GM12878 (cell line): ENCODE results near the gene GNAZ. TPM values are rescaled to one million over a fixed set of nuclear protein-coding genes. Genes with fewer than 3 reads are reported as not detected.

Experiments used
- ATAC-seq: fragments of 200-7000 bp; cut with Tn5 transposase; 3 replicates; pipeline ENCODE4 v1.9.1; 2020; ENCODE audit warnings: mild to moderate bottlenecking, moderate library complexity
- BruUV-seq: library from RNA; stranded (reverse); fragments of 400-500 nt; replicated peaks from 2 replicates; lab custom pipeline; 2021; lab: Mats Ljungman, UMichigan
- CTCF ChIA-PET: fragments of 300-600 bp; sonication (Branson Sonifier 250); formaldehyde crosslinking; extraction: SDS; loops from one replicate; lab custom pipeline; 2021; ENCODE audit warnings: inconsistent platforms; lab: Yijun Ruan, JAX
- POLR2A ChIA-PET: fragments of 350-600 bp; formaldehyde crosslinking; extraction: SDS; loops from one replicate; lab custom pipeline; 2021; ENCODE audit warnings: inconsistent platforms; lab: Charles Lee
- RAD21 ChIA-PET: fragments of 300-600 bp; sonication (Branson Sonifier 250); formaldehyde crosslinking; loops from one replicate; lab custom pipeline; 2023; ENCODE audit warnings: antibody characterized with exemption; ENCODE audit not compliant: unreplicated experiment; lab: Charles Lee
- SMC1A ChIA-PET: fragments of 300-600 bp; sonication (Branson Sonifier 250); formaldehyde crosslinking; loops from one replicate; lab custom pipeline; 2023; ENCODE audit not compliant: unreplicated experiment, uncharacterized antibody; lab: Charles Lee
- DNase-seq: peaks from one replicate; pipeline ENCODE4 v3.0.0-alpha.2; 2011; ENCODE audit warnings: low read depth, low spot score
- FAIRE-seq: peaks from 3 replicates; lab custom pipeline; 2011; peaks lifted over from hg19 to GRCh38; lab: Jason Lieb, UNC
- H2AFZ ChIP-seq: 2 replicates; pipeline ENCODE4 v1.6.0; 2011; ENCODE audit warnings: low read depth, low read length, control low read depth; ENCODE audit not compliant: control insufficient read depth
- H3K27ac ChIP-seq: 2 replicates; pipeline ENCODE4 v1.5.1; 2011; ENCODE audit warnings: control low read depth; ENCODE audit not compliant: control insufficient read depth, insufficient read depth
- H3K27me3 ChIP-seq, 2 experiments: replicated peaks in 1 of 2; 2 replicates each; pipeline versions ENCODE4 v1.6.0 to v1.6.1; 2011; ENCODE audit warnings: low read length in 1 of 2; ENCODE audit not compliant: control insufficient read depth in 2 of 2, insufficient read depth in 2 of 2
- H3K36me3 ChIP-seq, 2 experiments: 2 replicates each; pipeline ENCODE4 v1.5.1; 2011; ENCODE audit warnings: low read length in 1 of 2; ENCODE audit not compliant: control insufficient read depth in 2 of 2, insufficient read depth in 2 of 2
- H3K4me1 ChIP-seq: 2 replicates; pipeline ENCODE4 v1.6.1; 2011; ENCODE audit warnings: mild to moderate bottlenecking, low read length, moderate library complexity, mixed read lengths; ENCODE audit not compliant: control insufficient read depth, insufficient read depth
- H3K4me2 ChIP-seq: 2 replicates; pipeline ENCODE4 v1.6.0; 2011; ENCODE audit warnings: control low read depth; ENCODE audit not compliant: control insufficient read depth, insufficient read depth
- H3K4me3 ChIP-seq: fragments of 200-600 bp; sonication (generic); 2 replicates; pipeline ENCODE4 v1.5.1; 2016
- H3K79me2 ChIP-seq: 2 replicates; pipeline ENCODE4 v1.6.0; 2011; ENCODE audit warnings: low read length; ENCODE audit not compliant: control insufficient read depth, insufficient read depth
- H3K9ac ChIP-seq: 2 replicates; pipeline ENCODE4 v1.8.0; 2011; ENCODE audit warnings: low read length, control low read depth, mixed read lengths; ENCODE audit not compliant: control insufficient read depth, insufficient read depth
- H3K9me3 ChIP-seq: replicated peaks from 3 replicates; pipeline ENCODE4 v1.5.1; 2011; ENCODE audit warnings: mild to moderate bottlenecking, low read length; ENCODE audit not compliant: control insufficient read depth, insufficient read depth
- H4K20me1 ChIP-seq: 2 replicates; pipeline ENCODE4 v1.6.0; 2011; ENCODE audit not compliant: control insufficient read depth, insufficient read depth
- BACH1 ChIP-seq: fragments of 450-650 bp; IDR thresholded peaks from 2 replicates; pipeline ENCODE4 v1.6.1; 2017; ENCODE audit warnings: mild to moderate bottlenecking, borderline replicate concordance
- GATAD2B ChIP-seq: fragments of 450-650 bp; conservative IDR thresholded peaks from 2 replicates; pipeline ENCODE4 v1.6.1; 2017; ENCODE audit warnings: low read depth, mild to moderate bottlenecking, moderate library complexity
- HDAC2 ChIP-seq: fragments of 200-600 bp; sonication (generic); IDR thresholded peaks from 2 replicates; pipeline ENCODE4 v1.6.1; 2017
- HDAC6 ChIP-seq: fragments of 200-600 bp; sonication (generic); IDR thresholded peaks from one replicate; pipeline ENCODE4 v1.8.0; 2017; ENCODE audit warnings: antibody characterized with exemption; ENCODE audit not compliant: unreplicated experiment
- HDGF ChIP-seq: fragments of 450-650 bp; IDR thresholded peaks from 2 replicates; pipeline ENCODE4 v1.6.1; 2016; ENCODE audit warnings: antibody characterized with exemption
- KAT2A ChIP-seq: conservative IDR thresholded peaks from 2 replicates; pipeline ENCODE4 v1.6.1; 2011; ENCODE audit warnings: low read depth, low read length; ENCODE audit not compliant: control insufficient read depth
- LARP7 ChIP-seq: fragments of 450-650 bp; IDR thresholded peaks from 2 replicates; pipeline ENCODE4 v1.6.1; 2017; ENCODE audit warnings: mild to moderate bottlenecking
- MXI1 ChIP-seq: fragments of 150-350 bp; IDR thresholded peaks from 2 replicates; pipeline ENCODE4 v1.6.1; 2011; ENCODE audit warnings: low read depth, mild to moderate bottlenecking, inconsistent platforms, low read length, improper control_type of control experiment
- NFIC ChIP-seq: IDR thresholded peaks from 2 replicates; pipeline ENCODE4 v1.6.1; 2012; ENCODE audit warnings: low read depth, mild to moderate bottlenecking, inconsistent platforms, low read length, moderate library complexity
- NR2F1 ChIP-seq: fragments of 450-650 bp; conservative IDR thresholded peaks from 2 replicates; pipeline ENCODE4 v1.6.1; 2017; ENCODE audit warnings: mild to moderate bottlenecking
- PAX5 ChIP-seq: IDR thresholded peaks from 2 replicates; pipeline ENCODE4 v1.6.1; 2011; ENCODE audit warnings: low read depth, low read length, borderline replicate concordance
- POLR2AphosphoS5 ChIP-seq: IDR thresholded peaks from 2 replicates; pipeline ENCODE4 v1.6.1; 2011; ENCODE audit warnings: mild to moderate bottlenecking, low read length, inconsistent platforms
- RAD51 ChIP-seq: fragments of 450-650 bp; IDR thresholded peaks from 2 replicates; pipeline ENCODE4 v1.6.1; 2016; ENCODE audit warnings: moderate library complexity, mild to moderate bottlenecking, inconsistent platforms
- RFX5 ChIP-seq: IDR thresholded peaks from 2 replicates; pipeline ENCODE4 v1.6.1; 2011; ENCODE audit warnings: low read depth, low read length, improper control_type of control experiment
- SRF ChIP-seq, 2 experiments: IDR thresholded peaks; 2 replicates each; pipeline ENCODE4 v1.6.1; 2011; ENCODE audit warnings: low read depth in 2 of 2, low read length in 2 of 2, mild to moderate bottlenecking in 1 of 2, moderate library complexity in 1 of 2
- STAT3 ChIP-seq: IDR thresholded peaks from 2 replicates; pipeline ENCODE4 v1.6.1; 2011; ENCODE audit warnings: low read depth, low read length, improper control_type of control experiment
- TAF1 ChIP-seq: IDR thresholded peaks from 2 replicates; pipeline ENCODE4 v1.6.1; 2011; ENCODE audit warnings: mild to moderate bottlenecking, low read depth, low read length, borderline replicate concordance
- TCF3 ChIP-seq: IDR thresholded peaks from 2 replicates; pipeline ENCODE4 v1.6.1; 2012; ENCODE audit warnings: low read depth, mild to moderate bottlenecking, low read length, borderline replicate concordance; ENCODE audit not compliant: insufficient read depth
- WGBS: methylation state at CpG from one replicate; pipeline ENCODE4 v1.1.6; 2016; ENCODE audit warnings: low lambda C conversion rate; ENCODE audit not compliant: insufficient replicate concordance, insufficient coverage; ENCODE audit errors: missing lambda C conversion rate; 5-methylcytosine and 5-hydroxymethylcytosine counted together
- in situ Hi-C: fragments of 300-500 bp; cut with MboI; formaldehyde crosslinking; loops from 9 replicates; pipeline ENCODE4 v1.14.3; 2018; ENCODE audit warnings: mixed read lengths
- intact Hi-C: fragments of 100-400 bp; cut with micrococcal nuclease; formaldehyde crosslinking; loops from one replicate; pipeline ENCODE4 v1.14.2; 2022; ENCODE audit not compliant: unreplicated experiment
- polyA plus RNA-seq, 11 experiments: library from polyadenylated mRNA; depleted of rRNA in 4 of 11; unstranded in 6 of 11; stranded (reverse) in 5 of 11; fragments of >200 nt; fragmentation: Nextera tagmentation in 4 of 11; fragmentation: Illumina TruSeq in 1 of 11; extraction: Ambion mirVana in 4 of 11; extraction: Trizol in 1 of 11; gene quantifications; 1 replicate in 1 of 11; 2 replicates in 10 of 11; pipeline versions ENCODE4 v1.2.1 to v1.2.3, GENCODE V29; 2011 to 2016; ENCODE audit warnings: inconsistent platforms in 2 of 11, missing spikeins in 2 of 11, low read depth in 1 of 11
- total RNA-seq, 4 experiments: library from RNA; depleted of rRNA in 3 of 4; stranded (reverse); fragments of >200 nt in 3 of 4; fragmentation: Illumina TruSeq in 1 of 4; extraction: Trizol in 1 of 4; gene quantifications; 2 replicates each; pipeline versions ENCODE4 v1.2.1 to v1.2.3, GENCODE V29; 2013 to 2021
- TF ChIP-seq, protein P1 (sequence below): IDR thresholded peaks from 2 replicates; pipeline ENCODE4 v1.6.1; 2011; ENCODE audit warnings: low read depth, low read length, improper control_type of control experiment, borderline replicate concordance
- TF ChIP-seq, protein P2 (sequence below): fragments of 450-650 bp; IDR thresholded peaks from 2 replicates; pipeline ENCODE4 v1.6.1; 2017; ENCODE audit warnings: borderline replicate concordance

The GNAZ gene
- total and polyA plus RNA-seq, 10 of the 15 experiments (the other 5 are each of a cell fraction or from before 2014, with no cell fraction given), result 0.09 to 1.0 (median 0.44) TPM; not detected in 1

DNA sequence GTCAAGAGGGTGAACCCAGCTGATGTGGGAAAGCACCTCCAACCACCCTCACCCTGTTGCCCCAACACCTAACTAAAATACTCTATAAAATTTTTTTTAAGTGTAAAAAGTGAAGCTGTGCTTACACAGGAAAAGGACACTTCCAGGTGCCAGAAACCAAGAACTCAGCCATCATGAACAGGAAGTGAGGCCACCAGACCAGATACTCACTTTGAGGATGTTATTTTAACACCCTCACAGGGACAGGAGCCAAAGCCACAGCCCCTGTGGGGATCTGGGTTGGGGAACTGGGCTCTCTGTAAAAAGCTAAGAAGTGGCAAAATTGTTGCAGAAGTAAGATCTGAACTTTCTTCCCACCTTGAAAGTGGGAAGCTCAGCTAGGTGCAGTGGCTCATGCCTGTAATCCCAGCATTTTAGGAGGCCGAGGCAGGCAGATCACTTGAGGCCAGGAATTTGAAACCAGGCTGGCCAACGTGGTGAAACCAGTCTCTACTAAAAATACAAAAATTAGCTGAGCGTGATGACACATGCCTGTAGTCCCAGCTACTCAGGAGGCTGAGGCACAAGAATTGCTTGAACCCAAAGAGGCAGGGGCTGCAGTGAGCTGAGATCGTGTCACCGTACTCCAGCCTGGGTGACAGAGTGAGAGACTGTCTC lies 67.7 kb downstream of the GNAZ start:
- no peaks in the 10 kb centered on the region for H3K79me2 ChIP-seq
- H4K20me1 ChIP-seq, result no peaks in the 10 kb centered on the region
- H3K36me3 ChIP-seq, result no peaks in the 10 kb centered on the region
- intact Hi-C loops, result loop anchor here (5.0 kb wide), 1 partner anchor 44 kb away; the partner anchor contains the start of gene BCR
- FAIRE-seq, result peak; percentile 75
- ChIA-PET SMC1A (interaction anchor here (0.6 to 4.9 kb wide), 17 partner anchors 10 to 1095 kb away, joined by 3 to 75 read pairs (median 4); partner anchors contain the start of gene BCR), POLR2A (interaction anchor here (0.6 to 1.9 kb wide), 7 partner anchors 11 to 282 kb away, joined by 3 to 7 read pairs (median 3); no protein-coding TSS in a partner anchor), RAD21 (interaction anchor here (0.6 to 2.7 kb wide), 26 partner anchors 8 to 1040 kb away, joined by 3 to 27 read pairs (median 4); partner anchors contain the start of gene BCR), CTCF (interaction anchor here (0.7 to 6.0 kb wide), 15 partner anchors 9 to 1017 kb away, joined by 3 to 86 read pairs (median 5); partner anchors contain the start of gene BCR)
- 0% methylated on average over 5 of the region's 5 CpGs for WGBS
- ATAC-seq, result peak; percentile 72
- DNase-seq, result peak; percentile 86
- peaks cover 60% of the 10 kb centered on the region for H3K4me1 ChIP-seq
- no peaks in the 10 kb centered on the region for H3K27me3 ChIP-seq
- BruUV-seq, result no TSS peak
- no peaks in the 10 kb centered on the region for H3K9me3 ChIP-seq
- peak overlapping the region; percentile 86 for H3K27ac ChIP-seq
- no peak overlapping the region for H2AFZ ChIP-seq
- H3K4me2 ChIP-seq, result peak overlapping the region; percentile 2
- in situ Hi-C loops, result loop anchor here (10.0 kb wide), 1 partner anchor 783 kb away; no protein-coding TSS in a partner anchor
- H3K4me3 ChIP-seq, result 0 out of 2 replicates have a peak overlapping the region, but pooled peaks have one; percentile 7
- H3K9ac ChIP-seq, result peak overlapping the region; percentile 72
- TF ChIP-seq HDGF, result 0 out of 2 replicates have a peak, but pooled peaks have one; percentile 70
- TF ChIP-seq, protein P1, sequence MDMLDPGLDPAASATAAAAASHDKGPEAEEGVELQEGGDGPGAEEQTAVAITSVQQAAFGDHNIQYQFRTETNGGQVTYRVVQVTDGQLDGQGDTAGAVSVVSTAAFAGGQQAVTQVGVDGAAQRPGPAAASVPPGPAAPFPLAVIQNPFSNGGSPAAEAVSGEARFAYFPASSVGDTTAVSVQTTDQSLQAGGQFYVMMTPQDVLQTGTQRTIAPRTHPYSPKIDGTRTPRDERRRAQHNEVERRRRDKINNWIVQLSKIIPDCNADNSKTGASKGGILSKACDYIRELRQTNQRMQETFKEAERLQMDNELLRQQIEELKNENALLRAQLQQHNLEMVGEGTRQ, result no peak
- TF ChIP-seq GATAD2B, result peak; percentile 71
- no peak for TF ChIP-seq HDAC2
- no peak for TF ChIP-seq TCF3
- TF ChIP-seq RAD51, result no peak
- no peak for TF ChIP-seq MXI1
- no peak for TF ChIP-seq KAT2A
- no peak for TF ChIP-seq PAX5
- TF ChIP-seq RFX5, result no peak
- no peak for TF ChIP-seq HDAC6
- no peak for TF ChIP-seq BACH1
- TF ChIP-seq LARP7, result no peak
- TF ChIP-seq, protein P2, sequence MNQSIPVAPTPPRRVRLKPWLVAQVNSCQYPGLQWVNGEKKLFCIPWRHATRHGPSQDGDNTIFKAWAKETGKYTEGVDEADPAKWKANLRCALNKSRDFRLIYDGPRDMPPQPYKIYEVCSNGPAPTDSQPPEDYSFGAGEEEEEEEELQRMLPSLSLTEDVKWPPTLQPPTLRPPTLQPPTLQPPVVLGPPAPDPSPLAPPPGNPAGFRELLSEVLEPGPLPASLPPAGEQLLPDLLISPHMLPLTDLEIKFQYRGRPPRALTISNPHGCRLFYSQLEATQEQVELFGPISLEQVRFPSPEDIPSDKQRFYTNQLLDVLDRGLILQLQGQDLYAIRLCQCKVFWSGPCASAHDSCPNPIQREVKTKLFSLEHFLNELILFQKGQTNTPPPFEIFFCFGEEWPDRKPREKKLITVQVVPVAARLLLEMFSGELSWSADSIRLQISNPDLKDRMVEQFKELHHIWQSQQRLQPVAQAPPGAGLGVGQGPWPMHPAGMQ, result no peak
- TF ChIP-seq NFIC, result 0 out of 2 replicates have a peak, but pooled peaks have one; percentile 58
- no peak for TF ChIP-seq STAT3
- TF ChIP-seq SRF (IDR thresholded peaks at IDR 0.05; ENCODE audit: low read depth in 2 of 2, low read length in 2 of 2), result no peak
- peak; percentile 35; the same call in 1 of the 2 replicates for TF ChIP-seq NR2F1
- peak; percentile 46; the same call in 1 of the 2 replicates for TF ChIP-seq POLR2AphosphoS5
- no peak for TF ChIP-seq TAF1
